ENCODE data around the gene CERS5.
A peak's percentile ranks its signal among the peaks of the same experiment; 100 is the strongest.

The CERS5 gene, protein sequence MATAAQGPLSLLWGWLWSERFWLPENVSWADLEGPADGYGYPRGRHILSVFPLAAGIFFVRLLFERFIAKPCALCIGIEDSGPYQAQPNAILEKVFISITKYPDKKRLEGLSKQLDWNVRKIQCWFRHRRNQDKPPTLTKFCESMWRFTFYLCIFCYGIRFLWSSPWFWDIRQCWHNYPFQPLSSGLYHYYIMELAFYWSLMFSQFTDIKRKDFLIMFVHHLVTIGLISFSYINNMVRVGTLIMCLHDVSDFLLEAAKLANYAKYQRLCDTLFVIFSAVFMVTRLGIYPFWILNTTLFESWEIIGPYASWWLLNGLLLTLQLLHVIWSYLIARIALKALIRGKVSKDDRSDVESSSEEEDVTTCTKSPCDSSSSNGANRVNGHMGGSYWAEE

DNA sequence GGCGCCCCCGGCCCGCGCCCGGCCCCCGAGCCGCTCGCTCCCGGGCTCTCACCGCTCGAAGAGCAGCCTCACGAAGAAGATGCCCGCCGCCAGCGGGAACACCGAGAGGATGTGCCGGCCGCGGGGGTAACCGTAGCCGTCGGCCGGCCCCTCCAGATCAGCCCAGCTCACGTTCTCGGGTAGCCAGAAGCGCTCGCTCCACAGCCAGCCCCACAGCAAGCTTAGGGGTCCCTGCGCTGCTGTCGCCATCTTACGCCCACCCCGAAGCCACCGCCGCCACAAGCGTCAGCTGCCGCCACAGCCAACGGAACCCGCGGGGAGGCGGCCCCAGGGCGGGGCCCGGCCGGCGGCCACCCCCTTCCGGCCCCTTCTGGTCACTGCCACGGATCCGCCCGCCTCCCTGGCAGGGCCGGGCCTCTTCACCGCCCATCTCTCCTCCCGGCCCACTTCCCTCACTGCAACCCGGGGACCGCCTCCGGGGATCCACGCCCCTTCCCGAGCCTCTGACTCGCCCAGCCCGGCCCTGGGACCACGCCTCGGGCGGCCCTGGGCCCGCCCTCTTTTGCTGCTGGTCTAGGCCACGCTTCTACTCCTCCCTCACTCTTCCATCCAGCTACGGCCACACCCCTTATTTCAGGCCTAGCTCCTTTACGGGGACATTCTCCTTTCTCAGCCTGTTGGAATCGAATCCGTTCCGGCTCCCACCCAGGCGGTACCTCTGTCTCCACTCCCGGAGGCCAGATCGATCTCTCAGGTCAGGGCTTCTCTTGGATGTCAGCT lies at the start of gene CERS5:
Gene CERS5, minus strand, starts transcription at position 321 of the 780 bp plus-strand sequence. Its CDS starts 72 bp downstream, at position 249.
- peak; percentile 99 for DNase-seq

DNA sequence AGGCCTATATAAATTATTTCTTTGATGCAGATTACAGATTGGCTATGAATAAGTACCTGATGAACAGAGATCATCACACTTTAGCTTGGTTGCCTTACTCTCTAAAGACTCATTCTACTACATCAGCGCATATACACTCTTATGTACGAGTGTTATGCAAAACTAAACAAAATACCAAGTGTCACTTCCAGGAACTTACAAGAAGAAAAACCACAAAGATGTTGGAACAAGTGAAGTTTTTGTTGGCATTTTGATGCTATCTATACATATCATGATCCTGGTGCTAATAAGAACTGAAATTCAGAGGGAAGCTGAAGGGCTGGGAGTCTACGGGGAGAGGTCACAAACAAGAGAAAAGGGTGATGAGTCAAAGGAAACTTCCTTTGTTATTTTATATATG lies 47.9 kb upstream of the CERS5 start:
- no peak for DNase-seq

DNA sequence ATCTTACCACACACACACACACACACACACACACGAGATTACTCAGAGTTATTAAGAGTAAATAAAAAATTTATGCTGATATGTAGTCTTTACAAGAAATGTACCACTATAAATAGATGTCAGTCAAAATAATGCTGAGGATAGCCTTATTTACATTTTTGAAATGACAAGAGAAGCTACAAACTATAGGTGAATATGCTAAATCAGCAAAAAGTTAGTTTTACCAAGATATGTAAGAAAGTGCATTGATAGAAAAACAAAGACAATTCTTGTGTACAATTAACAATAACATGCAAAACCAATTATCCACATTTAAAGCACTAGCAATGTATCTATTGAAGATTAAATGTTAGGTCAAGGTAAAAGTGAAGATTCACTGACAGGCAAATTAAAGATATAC lies 46.8 kb upstream of the CERS5 start:
- DNase-seq, result no peak

- no peak for DNase-seq
Observed at GRCh38 chr12:50213439-50213838, 46.3 kb upstream of the CERS5 start.

DNA sequence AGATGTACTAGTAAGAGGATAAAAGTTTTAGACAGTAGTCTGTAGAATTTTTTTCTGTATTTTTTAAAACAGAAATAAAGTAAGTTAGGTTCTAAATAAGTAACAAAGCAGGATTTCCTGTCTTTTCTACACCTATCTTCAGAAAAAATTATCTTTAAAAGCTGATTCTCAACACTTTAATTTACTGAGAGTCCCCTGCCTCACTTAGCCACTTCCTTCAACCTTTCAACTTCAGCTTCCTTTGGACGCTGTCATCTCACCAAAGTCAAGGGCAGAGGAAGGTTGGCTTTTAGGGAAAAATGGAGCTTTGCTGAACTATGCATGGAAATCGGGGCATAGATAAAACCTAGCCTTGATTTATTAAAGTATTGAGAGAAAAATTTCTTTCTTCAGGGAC lies 44.9 kb upstream of the CERS5 start:
- no peak for DNase-seq

DNA sequence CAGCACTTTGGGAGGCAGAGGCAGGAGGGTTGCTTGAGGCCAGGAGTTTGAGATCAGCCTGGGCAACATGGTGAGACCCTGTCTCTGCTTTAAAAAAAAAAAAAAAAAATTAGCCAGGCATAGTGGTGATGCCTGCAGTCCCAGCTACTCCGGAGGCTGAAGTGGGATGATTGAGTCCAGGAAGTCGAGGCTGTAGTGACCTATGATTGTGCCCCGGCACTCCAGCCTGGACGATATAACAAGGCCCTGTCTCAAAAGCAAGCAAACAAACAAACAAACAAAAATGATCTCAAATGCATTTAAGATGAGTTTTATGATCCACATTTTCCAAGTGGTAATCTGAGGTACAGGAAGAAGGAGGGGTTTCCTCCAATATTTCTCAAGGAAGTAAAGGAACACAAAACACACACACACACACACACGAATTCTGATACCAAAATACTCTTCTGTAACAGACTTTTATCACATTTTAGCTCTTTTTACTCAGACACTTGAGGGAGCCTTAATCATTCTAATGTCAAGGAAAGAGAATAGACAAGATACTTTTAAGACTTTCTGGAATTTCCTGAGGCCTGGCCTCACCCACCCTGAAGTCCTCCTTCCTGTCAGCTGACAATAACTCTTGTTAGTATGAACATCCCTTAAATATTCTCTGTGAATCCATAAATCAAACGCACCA lies 44.4 kb upstream of the CERS5 start:
- no peak for DNase-seq

- DNase-seq, result no peak
Observed at GRCh38 chr12:50207424-50207823, 40.3 kb upstream of the CERS5 start.

GRCh38 chr12:50205648-50206047 lies 38.5 kb upstream of the CERS5 start:
- DNase-seq, result no peak

- DNase-seq, result no peak
Observed at GRCh38 chr12:50203691-50204090, 36.5 kb upstream of the CERS5 start.

DNA sequence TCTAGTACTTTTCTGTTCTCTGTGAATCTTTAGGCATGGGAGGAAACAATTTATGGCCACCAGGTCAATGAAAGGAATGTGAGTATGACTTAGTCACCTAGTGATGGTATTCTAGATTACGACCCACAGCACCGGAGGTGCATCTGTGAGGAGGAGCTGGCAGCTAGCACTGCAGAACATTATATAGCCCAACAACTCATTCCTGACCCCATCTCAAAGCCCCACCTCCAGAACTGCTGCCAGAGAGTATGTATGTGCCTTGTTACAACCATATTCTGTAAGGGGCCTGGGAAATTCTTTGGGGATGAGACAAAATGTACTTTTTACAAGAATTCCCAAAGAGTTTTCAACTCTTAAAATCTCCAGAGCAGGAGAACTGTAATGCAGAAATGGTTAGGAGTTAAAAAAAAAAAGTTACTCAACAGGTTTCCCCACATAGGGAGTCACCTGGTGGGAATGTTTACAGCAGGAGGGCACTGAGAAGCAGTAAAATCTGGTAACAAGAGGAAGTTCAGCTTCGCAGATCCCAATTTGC lies 34.9 kb upstream of the CERS5 start:
- no peak for DNase-seq

DNA sequence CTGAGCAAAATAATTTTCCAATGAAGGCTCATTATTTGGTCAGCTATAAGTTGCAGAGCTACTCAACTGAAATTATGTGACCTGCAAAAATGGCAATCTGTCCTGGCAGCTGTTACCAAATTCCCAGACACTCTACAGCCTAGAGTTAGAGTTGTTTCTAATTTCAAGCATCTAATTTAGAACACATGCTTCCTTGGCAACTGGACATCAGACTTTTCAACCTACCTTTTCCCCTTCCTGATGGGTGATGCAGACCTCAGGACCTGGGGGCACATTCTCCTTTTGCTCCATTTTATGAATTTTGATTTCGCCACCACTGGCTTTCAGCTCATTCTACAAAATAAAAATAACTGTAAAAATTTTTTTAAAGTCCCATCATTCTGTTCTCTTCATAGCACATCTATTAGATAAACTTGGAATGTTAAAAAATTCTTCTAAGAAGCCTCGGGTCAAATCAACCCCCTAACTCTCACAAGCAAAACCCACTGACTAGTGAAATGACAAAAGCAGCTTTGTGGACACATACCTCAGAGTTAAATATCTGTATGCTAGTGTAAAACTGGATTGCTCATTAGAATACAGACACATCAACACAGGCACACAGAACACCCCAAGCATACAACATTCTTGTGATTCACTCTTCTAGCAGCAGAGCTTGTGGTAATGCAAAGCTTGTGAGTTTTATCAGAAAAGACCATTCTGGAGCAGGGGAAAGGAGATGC lies 33.5 kb upstream of the CERS5 start:
- no peak for DNase-seq

- no peak for DNase-seq
Observed at GRCh38 chr12:50198829-50199228, 31.7 kb upstream of the CERS5 start.

- DNase-seq, result no peak
Observed at GRCh38 chr12:50197297-50197727, 30.1 kb upstream of the CERS5 start.

DNA sequence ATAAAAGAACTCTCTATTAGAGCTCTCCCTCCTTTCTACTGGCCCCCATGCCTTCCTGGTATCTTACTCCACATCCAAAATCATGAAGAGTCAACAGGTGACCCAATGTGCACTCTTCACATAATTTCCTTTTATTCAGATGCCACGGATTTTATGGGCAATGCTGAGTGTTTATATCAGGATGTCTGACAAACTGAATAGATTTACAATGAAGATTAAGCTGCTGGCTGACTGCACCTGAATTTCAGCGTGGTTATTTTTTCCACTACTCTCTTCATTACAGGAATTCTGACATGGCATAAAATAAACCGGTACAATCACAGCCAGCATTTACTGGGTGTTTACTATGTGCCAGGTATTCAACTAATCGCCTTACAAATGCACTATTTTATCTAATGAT lies 29.4 kb upstream of the CERS5 start:
- DNase-seq, result no peak

DNA sequence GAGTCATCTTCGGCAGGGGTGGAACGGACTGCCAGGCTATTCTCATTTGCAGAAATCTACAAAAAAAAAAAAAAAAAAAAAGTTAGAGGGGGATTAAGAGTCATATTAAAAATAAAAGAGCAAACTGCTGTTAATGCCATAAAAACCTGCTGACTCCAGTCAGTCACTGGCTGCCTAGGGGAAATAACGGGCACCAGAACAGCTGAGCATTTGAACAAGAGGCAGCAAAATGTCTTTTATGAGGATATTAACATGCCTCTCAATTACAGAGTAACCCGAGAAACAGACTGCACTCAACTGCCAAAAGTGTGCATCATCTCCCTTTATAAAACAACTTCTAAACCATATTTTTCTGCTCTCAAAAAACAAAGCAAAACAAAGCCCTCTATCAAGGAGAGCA lies 28.7 kb upstream of the CERS5 start:
- DNase-seq, result no peak

DNA sequence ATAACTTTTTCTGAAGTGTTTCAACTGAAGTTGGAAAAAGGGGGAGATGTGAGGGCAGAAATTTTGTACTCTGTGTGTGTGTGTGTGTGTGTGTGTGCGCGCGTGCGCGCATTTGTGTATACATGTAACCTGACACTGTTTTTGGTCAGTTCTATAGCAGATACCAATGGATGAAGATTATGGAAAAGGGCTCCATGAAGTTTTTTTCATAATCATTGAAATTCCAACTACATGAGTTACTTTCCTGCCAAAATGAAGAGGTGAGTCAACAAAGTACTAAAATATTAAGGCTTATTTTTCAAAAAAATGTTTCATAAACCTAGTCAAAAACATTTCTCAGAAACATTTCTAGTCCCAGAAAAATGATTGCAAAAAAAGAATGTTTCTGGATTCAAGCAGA lies 25.7 kb upstream of the CERS5 start:
- no peak for DNase-seq

GRCh38 chr12:50192236-50192635 lies 25.1 kb upstream of the CERS5 start:
- no peak for DNase-seq

DNA sequence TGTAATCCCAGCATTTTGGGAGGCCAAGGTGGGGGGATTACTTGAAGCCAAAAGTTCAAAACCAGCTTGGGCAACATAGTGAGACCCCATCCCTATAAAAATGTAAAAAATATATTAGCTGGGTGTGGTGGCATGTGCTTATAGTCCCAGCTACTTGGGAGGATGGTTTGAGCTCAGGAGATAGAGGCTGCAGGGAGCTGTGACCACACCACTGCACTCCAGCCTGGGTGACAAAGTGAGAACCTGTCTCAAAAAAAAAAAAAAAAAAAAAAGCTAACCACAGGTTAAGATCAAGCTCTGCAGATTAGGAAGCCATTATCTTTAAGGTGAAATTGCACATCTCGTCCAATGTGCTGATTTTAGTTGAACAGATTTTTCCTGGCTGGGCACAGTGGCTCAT lies 23.7 kb upstream of the CERS5 start:
- no peak for DNase-seq

- DNase-seq, result no peak
Observed at GRCh38 chr12:50188875-50189575, 21.9 kb upstream of the CERS5 start.

GRCh38 chr12:50188241-50188781 lies 21.1 kb upstream of the CERS5 start:
- no peak for DNase-seq

- no peak for DNase-seq
Observed at GRCh38 chr12:50187084-50187900, 20.1 kb upstream of the CERS5 start.

Measured in hematopoietic multipotent progenitor cell treated with erythropoietin and hydrocortisone succinate and interleukin-3 and kit ligand, for 6 days (in vitro differentiated cells).